ENCODE results near the gene IL22RA2.

DNA sequence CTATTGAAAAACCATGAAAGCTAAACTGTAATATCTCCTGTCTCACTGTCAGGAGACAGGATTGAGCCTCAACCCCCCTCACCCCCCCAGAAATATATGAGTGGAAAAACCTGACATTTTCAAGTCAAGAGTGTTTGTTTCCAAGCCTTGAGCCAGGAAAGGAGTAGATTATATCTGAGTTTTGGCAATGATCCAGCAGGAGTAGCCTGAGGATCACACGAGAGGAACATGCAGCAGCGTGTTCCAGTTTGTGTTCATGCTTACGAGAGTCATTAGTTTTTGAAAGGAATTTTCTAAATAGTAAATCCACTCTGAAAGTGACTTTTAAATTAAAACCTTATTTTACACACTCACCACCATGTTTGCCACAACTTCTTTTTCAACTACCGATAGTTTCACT, 15.8 kb downstream of the IL22RA2 start:
- TF ChIP-seq, protein P1, sequence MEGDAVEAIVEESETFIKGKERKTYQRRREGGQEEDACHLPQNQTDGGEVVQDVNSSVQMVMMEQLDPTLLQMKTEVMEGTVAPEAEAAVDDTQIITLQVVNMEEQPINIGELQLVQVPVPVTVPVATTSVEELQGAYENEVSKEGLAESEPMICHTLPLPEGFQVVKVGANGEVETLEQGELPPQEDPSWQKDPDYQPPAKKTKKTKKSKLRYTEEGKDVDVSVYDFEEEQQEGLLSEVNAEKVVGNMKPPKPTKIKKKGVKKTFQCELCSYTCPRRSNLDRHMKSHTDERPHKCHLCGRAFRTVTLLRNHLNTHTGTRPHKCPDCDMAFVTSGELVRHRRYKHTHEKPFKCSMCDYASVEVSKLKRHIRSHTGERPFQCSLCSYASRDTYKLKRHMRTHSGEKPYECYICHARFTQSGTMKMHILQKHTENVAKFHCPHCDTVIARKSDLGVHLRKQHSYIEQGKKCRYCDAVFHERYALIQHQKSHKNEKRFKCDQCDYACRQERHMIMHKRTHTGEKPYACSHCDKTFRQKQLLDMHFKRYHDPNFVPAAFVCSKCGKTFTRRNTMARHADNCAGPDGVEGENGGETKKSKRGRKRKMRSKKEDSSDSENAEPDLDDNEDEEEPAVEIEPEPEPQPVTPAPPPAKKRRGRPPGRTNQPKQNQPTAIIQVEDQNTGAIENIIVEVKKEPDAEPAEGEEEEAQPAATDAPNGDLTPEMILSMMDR (IDR thresholded peaks at IDR 0.05) = no peak
- TF ChIP-seq POLR2AphosphoS5 (IDR thresholded peaks at IDR 0.05) = peak; percentile 59
